Upper lobe of right lung (tissue), 1 donor: Measurements from ENCODE around the gene TYSND1. TPM values are rescaled to one million over a fixed set of nuclear protein-coding genes. Genes with fewer than 3 reads are reported as not detected.

Experiments used
- ATAC-seq: fragments of 200-7000 bp; cut with Tn5 transposase; one replicate; pipeline ENCODE4 v1.9.1; 2020; ENCODE audit warnings: mild to moderate bottlenecking, moderate library complexity
- DNase-seq: peaks from one replicate; pipeline ENCODE4 v3.0.0-alpha.2; 2020
- H3K27ac ChIP-seq: fragments of 200-600 bp; one replicate; pipeline ENCODE4 v1.8.0; 2022
- H3K27me3 ChIP-seq: fragments of 200-600 bp; one replicate; pipeline ENCODE4 v1.8.0; 2022; ENCODE audit warnings: mild to moderate bottlenecking
- H3K36me3 ChIP-seq: fragments of 200-600 bp; one replicate; pipeline ENCODE4 v1.8.0; 2022
- H3K4me1 ChIP-seq: fragments of 200-600 bp; one replicate; pipeline ENCODE4 v1.8.0; 2022
- H3K4me3 ChIP-seq: fragments of 200-600 bp; one replicate; pipeline ENCODE4 v1.8.0; 2022; ENCODE audit warnings: mild to moderate bottlenecking
- H3K9me3 ChIP-seq: fragments of 200-600 bp; one replicate; pipeline ENCODE4 v1.8.0; 2022
- intact Hi-C: fragments of 100-400 bp; cut with DNase I; formaldehyde crosslinking; loops from one replicate; pipeline ENCODE4 v1.11.0; 2022
- total RNA-seq: library from RNA; stranded (reverse); fragmentation: NEBNext Ultra II Directional; extraction: Animal tissue kit (Norgen Biotek cat#: 25700); gene quantifications from one replicate; pipeline ENCODE4 v1.2.1, GENCODE V29; 2021
- TF ChIP-seq, protein P1 (sequence below): fragments of 200-600 bp; IDR thresholded peaks from one replicate; pipeline ENCODE4 v1.8.0; 2022; ENCODE audit warnings: antibody characterized with exemption
- donor health status: DM: no; HTN: yes; CAD: no; lungs with severe emphysema.

The TYSND1 gene
- total RNA-seq, 1 donor from 2014 or later: 12.5 TPM

DNA sequence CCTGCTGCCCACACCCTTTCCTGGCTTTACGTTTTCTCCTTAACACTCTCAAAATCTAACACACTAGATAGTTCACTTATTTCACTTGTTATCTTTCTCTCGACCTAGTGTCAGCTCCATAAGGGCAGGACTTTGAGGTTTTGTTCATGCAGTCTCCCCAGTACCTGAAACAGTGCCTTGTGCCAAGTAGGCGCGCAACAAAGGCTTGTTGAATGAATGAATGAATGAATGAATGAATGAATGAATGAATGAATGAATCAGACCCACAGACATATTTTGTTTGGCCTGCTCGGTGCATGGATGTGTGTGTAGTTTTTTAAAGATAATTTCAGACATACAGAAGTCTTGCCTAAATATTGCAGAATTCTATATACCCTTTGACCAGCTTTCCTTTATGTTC is 6.2 kb downstream of the TYSND1 start:
- Histone ChIP-seq H3K36me3 (peaks cover 7% of the 10 kb centered on the region), H3K4me3 (no peak overlapping the region), H3K9me3 (no peaks in the 10 kb centered on the region), H3K4me1 (no peaks in the 10 kb centered on the region), H3K27ac (no peak overlapping the region), H3K27me3 (no peaks in the 10 kb centered on the region)
- no peak for ATAC-seq
- DNase-seq: no peak
- TF ChIP-seq, protein P1, sequence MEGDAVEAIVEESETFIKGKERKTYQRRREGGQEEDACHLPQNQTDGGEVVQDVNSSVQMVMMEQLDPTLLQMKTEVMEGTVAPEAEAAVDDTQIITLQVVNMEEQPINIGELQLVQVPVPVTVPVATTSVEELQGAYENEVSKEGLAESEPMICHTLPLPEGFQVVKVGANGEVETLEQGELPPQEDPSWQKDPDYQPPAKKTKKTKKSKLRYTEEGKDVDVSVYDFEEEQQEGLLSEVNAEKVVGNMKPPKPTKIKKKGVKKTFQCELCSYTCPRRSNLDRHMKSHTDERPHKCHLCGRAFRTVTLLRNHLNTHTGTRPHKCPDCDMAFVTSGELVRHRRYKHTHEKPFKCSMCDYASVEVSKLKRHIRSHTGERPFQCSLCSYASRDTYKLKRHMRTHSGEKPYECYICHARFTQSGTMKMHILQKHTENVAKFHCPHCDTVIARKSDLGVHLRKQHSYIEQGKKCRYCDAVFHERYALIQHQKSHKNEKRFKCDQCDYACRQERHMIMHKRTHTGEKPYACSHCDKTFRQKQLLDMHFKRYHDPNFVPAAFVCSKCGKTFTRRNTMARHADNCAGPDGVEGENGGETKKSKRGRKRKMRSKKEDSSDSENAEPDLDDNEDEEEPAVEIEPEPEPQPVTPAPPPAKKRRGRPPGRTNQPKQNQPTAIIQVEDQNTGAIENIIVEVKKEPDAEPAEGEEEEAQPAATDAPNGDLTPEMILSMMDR: no peak
- intact Hi-C loops: no loop called here

DNA sequence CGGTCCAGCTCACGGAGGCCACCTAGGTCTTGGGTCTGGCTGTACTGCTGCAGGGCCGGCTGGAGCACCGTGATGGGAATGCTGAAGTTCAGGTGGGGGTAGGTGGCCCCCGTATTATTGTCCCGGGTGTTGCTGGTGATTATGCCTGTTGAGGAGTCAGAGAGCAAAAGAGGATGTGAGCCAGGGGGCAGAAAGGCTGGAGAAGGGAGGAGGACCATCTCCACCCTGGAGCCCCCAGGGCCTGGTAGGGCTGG is 6.6 kb downstream of the TYSND1 start:
- Histone ChIP-seq H3K9me3 (no peaks in the 10 kb centered on the region), H3K4me1 (no peaks in the 10 kb centered on the region), H3K36me3 (peaks cover 7% of the 10 kb centered on the region), H3K4me3 (no peak overlapping the region), H3K27ac (no peak overlapping the region), H3K27me3 (no peaks in the 10 kb centered on the region)
- ATAC-seq (no peak), DNase-seq (no peak)
- intact Hi-C loops: no loop called here
- TF ChIP-seq, protein P1: no peak

DNA sequence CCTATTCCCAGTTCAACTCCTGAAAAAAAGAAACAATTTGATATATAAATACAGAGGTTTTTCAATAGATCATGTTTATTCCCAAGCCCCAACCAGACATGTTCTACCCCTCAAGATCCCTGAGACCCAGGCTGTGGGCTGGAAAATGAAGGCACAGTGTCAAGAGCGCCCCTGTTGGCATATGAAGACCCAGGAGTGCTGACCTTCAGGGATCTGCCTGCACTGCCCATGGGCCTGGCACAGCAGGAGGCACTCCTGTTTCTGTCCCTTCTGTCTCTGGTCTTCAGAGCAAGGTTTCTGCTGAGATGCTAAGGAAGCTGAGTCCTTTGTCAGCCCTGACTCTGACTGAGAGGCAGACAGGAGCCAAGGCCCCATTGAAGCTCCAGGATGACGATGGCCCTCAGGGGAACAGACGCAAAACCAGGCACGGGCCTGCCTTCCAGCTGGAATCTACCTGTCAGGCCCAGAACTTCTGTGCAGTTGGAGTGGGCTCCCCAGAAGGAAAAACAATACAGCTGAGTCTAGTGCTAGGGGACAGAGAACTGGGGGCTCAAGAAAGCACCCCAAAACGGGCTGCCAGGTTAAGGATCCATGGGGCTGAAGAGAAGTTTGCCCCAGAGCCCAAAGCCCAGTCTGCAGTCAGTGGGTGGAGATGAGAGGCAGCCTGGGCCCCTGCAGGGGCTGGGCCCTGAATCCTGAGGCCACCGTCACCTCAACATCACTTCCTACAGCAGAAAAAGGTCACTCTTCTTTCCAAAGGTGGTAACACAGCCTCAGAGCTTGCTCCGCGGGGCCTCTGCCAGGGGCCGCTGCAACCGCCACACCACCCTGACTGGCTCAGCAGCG is 7.1 kb downstream of the TYSND1 start:
- Histone ChIP-seq H3K27ac (no peak overlapping the region), H3K27me3 (no peaks in the 10 kb centered on the region), H3K9me3 (no peaks in the 10 kb centered on the region), H3K4me3 (no peak overlapping the region), H3K36me3 (peaks cover 7% of the 10 kb centered on the region), H3K4me1 (no peaks in the 10 kb centered on the region)
- intact Hi-C loops: no loop called here
- no peak for DNase-seq
- ATAC-seq: no peak
- TF ChIP-seq, protein P1: no peak

DNA sequence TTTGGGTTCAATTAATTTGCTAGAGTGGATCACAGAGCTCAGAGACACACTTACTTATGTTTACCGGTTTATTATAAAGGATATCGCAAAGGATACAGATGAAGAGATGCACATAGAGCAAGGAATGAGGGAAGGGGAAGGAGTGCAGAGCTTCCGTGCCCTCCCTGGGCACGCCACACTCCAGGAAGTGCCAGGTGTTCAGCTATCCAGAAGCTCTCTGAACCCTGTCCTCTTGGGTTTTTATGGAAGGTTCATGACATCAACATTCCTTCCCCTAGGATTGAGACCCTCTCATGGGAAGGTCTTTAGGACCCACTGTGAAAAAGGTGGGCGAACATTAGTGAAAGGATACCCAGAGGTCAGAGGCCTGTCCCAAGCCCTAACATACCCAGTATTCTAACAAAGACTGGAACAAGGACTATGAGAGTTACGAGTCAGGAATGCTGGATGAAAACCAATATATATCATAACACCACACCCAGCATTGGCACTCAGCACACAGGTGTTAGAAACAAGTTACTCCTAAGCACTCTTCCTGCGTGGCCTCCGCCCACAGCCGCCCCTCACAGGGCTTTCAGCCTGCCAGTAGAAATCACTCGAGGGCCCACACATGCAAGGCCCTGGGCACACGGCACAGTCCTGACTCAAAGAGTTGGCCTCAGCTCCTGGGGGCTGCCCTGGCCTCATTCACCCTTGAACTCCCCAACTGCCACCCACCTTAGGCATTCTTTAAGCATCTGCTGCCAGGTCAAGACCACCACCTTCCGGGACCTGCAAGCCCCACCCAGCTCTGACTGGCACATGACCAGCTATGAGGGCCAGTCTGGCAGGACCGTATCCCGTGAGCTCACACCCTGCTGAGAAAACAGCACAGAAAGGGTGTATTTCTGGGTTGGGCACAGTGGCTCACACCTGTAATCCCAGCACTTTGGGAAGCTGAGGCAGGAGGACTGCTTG is 8.3 kb downstream of the TYSND1 start:
- no peak for ATAC-seq
- peaks cover 7% of the 10 kb centered on the region for H3K36me3 ChIP-seq
- TF ChIP-seq, protein P1: no peak
- H3K9me3 ChIP-seq: no peaks in the 10 kb centered on the region
- no peak overlapping the region for H3K4me3 ChIP-seq
- no peaks in the 10 kb centered on the region for H3K27me3 ChIP-seq
- H3K4me1 ChIP-seq: peaks cover 3% of the 10 kb centered on the region
- intact Hi-C loops: no loop called here
- no peak for DNase-seq
- no peak overlapping the region for H3K27ac ChIP-seq

DNA sequence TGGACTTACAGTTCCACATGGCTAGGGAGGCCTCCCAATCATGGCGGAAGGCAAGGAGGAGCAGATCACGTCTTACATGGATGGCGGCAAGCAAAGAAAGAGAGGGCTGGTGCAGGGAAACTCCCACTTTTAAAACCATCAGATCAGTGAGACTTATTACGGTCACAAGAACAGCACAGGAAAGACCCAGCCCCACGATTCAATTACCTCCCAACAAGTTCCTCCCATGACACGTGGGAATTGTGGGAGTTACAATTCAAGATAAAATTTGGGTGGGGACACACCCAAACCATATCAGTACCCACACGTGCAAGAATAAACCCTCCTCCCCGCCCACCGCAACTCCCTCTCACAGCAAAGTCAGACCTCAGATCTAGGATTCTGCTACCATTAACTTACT is 9.4 kb downstream of the TYSND1 start:
- H3K4me1 ChIP-seq: peaks cover 7% of the 10 kb centered on the region
- no peaks in the 10 kb centered on the region for H3K9me3 ChIP-seq
- TF ChIP-seq, protein P1: no peak
- ATAC-seq: no peak
- H3K4me3 ChIP-seq: no peak overlapping the region
- DNase-seq: no peak
- H3K36me3 ChIP-seq: peaks cover 7% of the 10 kb centered on the region
- H3K27me3 ChIP-seq: no peaks in the 10 kb centered on the region
- no peak overlapping the region for H3K27ac ChIP-seq
- intact Hi-C loops: no loop called here
